Peyer's patch (tissue), 4 donors: ENCODE results near the gene TAAR6. TPM values are rescaled to one million over a fixed set of nuclear protein-coding genes. Genes with fewer than 3 reads are reported as not detected.

Experiments
- DNase-seq, 3 donors: peaks; one replicate each; pipeline ENCODE4 v3.0.0-alpha.2; 2017 to 2019
- H3K27ac ChIP-seq, 4 donors: fragments of 200-600 bp; sonication (generic); one replicate each; pipeline ENCODE4 v1.5.1; 2016 to 2019
- H3K27me3 ChIP-seq, 2 donors: fragments of 200-600 bp; sonication (generic); one replicate each; pipeline ENCODE4 v1.5.1; 2019
- H3K36me3 ChIP-seq, 3 donors: fragments of 200-600 bp; sonication (generic); one replicate each; pipeline ENCODE4 v1.5.1; 2016 to 2019
- H3K4me1 ChIP-seq, 4 donors: fragments of 200-600 bp; sonication (generic); one replicate each; pipeline ENCODE4 v1.5.1; 2016 to 2019
- H3K4me3 ChIP-seq, 4 donors: fragments of 200-600 bp; sonication (generic); 1 replicate in 3 of 4; 2 replicates in 1 of 4; pipeline ENCODE4 v1.5.1; 2016 to 2019; ENCODE audit warnings: mild to moderate bottlenecking in 1 of 4
- H3K9me3 ChIP-seq, 4 donors: fragments of 200-600 bp; sonication (generic); one replicate each; pipeline ENCODE4 v1.5.1; 2016 to 2019; ENCODE audit warnings: mild to moderate bottlenecking in 1 of 4
- POLR2A ChIP-seq, 2 donors: fragments of 450-650 bp; IDR thresholded peaks; one replicate each; pipeline ENCODE4 v1.5.1; 2017; ENCODE audit warnings: antibody characterized with exemption in 2 of 2, mild to moderate bottlenecking in 2 of 2, moderate library complexity in 2 of 2
- total RNA-seq, 4 donors: library from RNA; depleted of rRNA; stranded (reverse); fragments of >200 nt; gene quantifications; one replicate each; pipeline ENCODE4 v1.1.0, GENCODE V29; 2016
- TF ChIP-seq, protein P1 (sequence below), 6 experiments: fragments of 450-650 bp in 4 of 6; fragments of 200-600 bp in 2 of 6; sonication (generic) in 1 of 6; IDR thresholded peaks; one replicate each; pipeline ENCODE4 v1.5.1; 2017 to 2019; ENCODE audit warnings: antibody characterized with exemption in 6 of 6, mild to moderate bottlenecking in 3 of 6, moderate library complexity in 1 of 6

Gene TAAR6
- total RNA-seq, 4 donors from 2014 or later: not detected

- Histone ChIP-seq H3K27me3 (no peaks in the 10 kb centered on the region), H3K4me3 (no peak overlapping the region), H3K9me3 (no peaks in the 10 kb centered on the region), H3K36me3 (no peaks in the 10 kb centered on the region), H3K27ac (no peak overlapping the region), H3K4me1 (no peaks in the 10 kb centered on the region)
- no peak for TF ChIP-seq POLR2A (IDR thresholded peaks at IDR 0.05)
- TF ChIP-seq, protein P1, sequence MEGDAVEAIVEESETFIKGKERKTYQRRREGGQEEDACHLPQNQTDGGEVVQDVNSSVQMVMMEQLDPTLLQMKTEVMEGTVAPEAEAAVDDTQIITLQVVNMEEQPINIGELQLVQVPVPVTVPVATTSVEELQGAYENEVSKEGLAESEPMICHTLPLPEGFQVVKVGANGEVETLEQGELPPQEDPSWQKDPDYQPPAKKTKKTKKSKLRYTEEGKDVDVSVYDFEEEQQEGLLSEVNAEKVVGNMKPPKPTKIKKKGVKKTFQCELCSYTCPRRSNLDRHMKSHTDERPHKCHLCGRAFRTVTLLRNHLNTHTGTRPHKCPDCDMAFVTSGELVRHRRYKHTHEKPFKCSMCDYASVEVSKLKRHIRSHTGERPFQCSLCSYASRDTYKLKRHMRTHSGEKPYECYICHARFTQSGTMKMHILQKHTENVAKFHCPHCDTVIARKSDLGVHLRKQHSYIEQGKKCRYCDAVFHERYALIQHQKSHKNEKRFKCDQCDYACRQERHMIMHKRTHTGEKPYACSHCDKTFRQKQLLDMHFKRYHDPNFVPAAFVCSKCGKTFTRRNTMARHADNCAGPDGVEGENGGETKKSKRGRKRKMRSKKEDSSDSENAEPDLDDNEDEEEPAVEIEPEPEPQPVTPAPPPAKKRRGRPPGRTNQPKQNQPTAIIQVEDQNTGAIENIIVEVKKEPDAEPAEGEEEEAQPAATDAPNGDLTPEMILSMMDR (IDR thresholded peaks at IDR 0.05): no peak
- DNase-seq: no peak
Measured at GRCh38 chr6:132569170-132569569, 952 bp upstream of the TAAR6 start.

DNA sequence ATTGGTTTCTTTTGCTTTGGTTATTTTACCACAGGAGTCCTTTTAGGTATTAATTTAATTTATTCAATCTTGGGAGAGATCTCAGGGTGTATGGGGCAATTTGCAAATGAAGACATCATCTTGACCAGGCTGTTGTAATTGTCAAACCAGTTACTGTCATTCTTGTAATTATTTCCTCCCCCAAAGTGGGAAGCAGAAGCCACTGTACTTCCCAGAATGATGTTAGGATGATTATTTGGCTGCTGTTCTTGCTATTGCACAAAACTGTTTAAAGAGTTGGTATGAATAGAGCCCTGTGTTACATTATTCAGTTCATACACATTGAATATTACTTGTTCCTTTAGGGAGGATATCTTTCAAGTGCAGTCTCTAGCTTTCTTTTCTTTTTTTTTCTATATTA is 1.7 kb downstream of the TAAR6 start:
- Histone ChIP-seq H3K36me3 (no peaks in the 10 kb centered on the region), H3K27me3 (no peaks in the 10 kb centered on the region), H3K9me3 (no peaks in the 10 kb centered on the region), H3K27ac (no peak overlapping the region), H3K4me3 (no peak overlapping the region), H3K4me1 (no peaks in the 10 kb centered on the region)
- DNase-seq: no peak
- TF ChIP-seq POLR2A (IDR thresholded peaks at IDR 0.05): no peak
- TF ChIP-seq, protein P1 (IDR thresholded peaks at IDR 0.05): no peak

- Histone ChIP-seq H3K36me3 (no peaks in the 10 kb centered on the region), H3K4me1 (no peaks in the 10 kb centered on the region), H3K27ac (no peak overlapping the region), H3K27me3 (no peaks in the 10 kb centered on the region), H3K9me3 (no peaks in the 10 kb centered on the region), H3K4me3 (no peak overlapping the region)
- DNase-seq: no peak
- TF ChIP-seq POLR2A (IDR thresholded peaks at IDR 0.05): no peak
- TF ChIP-seq, protein P1 (IDR thresholded peaks at IDR 0.05): no peak
Measured at GRCh38 chr6:132584698-132585097, 14.6 kb downstream of the TAAR6 start.

- no peak overlapping the region for H3K27ac ChIP-seq
- TF ChIP-seq, protein P1 (IDR thresholded peaks at IDR 0.05): no peak
- TF ChIP-seq POLR2A (IDR thresholded peaks at IDR 0.05): no peak
Measured at GRCh38 chr6:132587424-132587823, 17.3 kb downstream of the TAAR6 start.

GRCh38 chr6:132589454-132589853 is 19.3 kb downstream of the TAAR6 start, which contains the start of gene TAAR5:
Gene TAAR5, minus strand, starts transcription at chr6:132589741. Its CDS starts 55 bp downstream, at chr6:132589686.
- no peak within 1 kb of the TSS for H3K27ac ChIP-seq
- no peak for DNase-seq
- H3K9me3 ChIP-seq: no peaks in the 10 kb centered on the region
- H3K36me3 ChIP-seq: no peaks in the 10 kb centered on the region
- no peak within 1 kb of the TSS for H3K4me3 ChIP-seq
- H3K27me3 ChIP-seq: no peaks in the 10 kb centered on the region
- H3K4me1 ChIP-seq: no peaks in the 10 kb centered on the region
- TF ChIP-seq, protein P1 (IDR thresholded peaks at IDR 0.05): no peak
- no peak for TF ChIP-seq POLR2A (IDR thresholded peaks at IDR 0.05)

More at GRCh38 chr6:132587424-132587823, 17.3 kb downstream of the TAAR6 start:
- Histone ChIP-seq H3K4me3 (no peak overlapping the region), H3K27me3 (no peaks in the 10 kb centered on the region), H3K4me1 (no peaks in the 10 kb centered on the region), H3K9me3 (no peaks in the 10 kb centered on the region), H3K36me3 (no peaks in the 10 kb centered on the region)
- no peak for DNase-seq

DNA sequence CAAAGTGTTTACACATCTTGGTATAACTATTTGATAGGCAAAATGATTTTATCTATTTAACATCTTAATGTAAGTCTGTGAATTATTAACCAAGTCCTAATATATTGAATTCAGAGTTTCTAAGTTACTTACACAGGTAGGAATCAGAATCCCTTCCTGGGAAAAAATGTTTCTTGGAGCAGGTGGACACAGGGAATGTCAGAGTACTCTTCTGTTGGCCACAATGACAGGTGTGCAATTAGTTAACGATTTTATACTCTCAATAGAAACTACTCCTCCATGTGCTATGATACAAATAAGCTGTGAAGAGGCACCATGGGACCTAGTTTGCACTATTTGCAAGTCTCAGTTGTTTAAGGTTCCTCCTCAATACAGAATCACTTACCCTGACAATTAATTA is 20.2 kb downstream of the TAAR6 start:
- TF ChIP-seq, protein P1 (IDR thresholded peaks at IDR 0.05): no peak
- TF ChIP-seq POLR2A (IDR thresholded peaks at IDR 0.05): no peak
- Histone ChIP-seq H3K27ac (no peak overlapping the region), H3K36me3 (no peaks in the 10 kb centered on the region), H3K4me3 (no peak overlapping the region), H3K9me3 (no peaks in the 10 kb centered on the region), H3K27me3 (no peaks in the 10 kb centered on the region), H3K4me1 (no peaks in the 10 kb centered on the region)
- DNase-seq: no peak
